DND-41 (cell line): Measurements from ENCODE around the gene PLEKHA8.

Experiments used
- ATAC-seq: fragments of 200-7000 bp; cut with Tn5 transposase; 3 replicates; pipeline ENCODE4 v1.9.1; 2021; ENCODE audit warnings: low read depth; ENCODE audit not compliant: insufficient read depth
- DNase-seq: peaks from one replicate; pipeline ENCODE4 v3.0.0-alpha.2; 2020
- H2AFZ ChIP-seq: 2 replicates; pipeline ENCODE4 v1.6.0; 2012; ENCODE audit warnings: low read depth, low read length
- H3K27ac ChIP-seq: 2 replicates; pipeline ENCODE4 v1.5.1; 2012; ENCODE audit warnings: low read length, inconsistent platforms
- H3K27me3 ChIP-seq: fragments of 200-600 bp; sonication (generic); 2 replicates; pipeline ENCODE4 v1.6.0; 2012; ENCODE audit warnings: low read length, mild to moderate bottlenecking, inconsistent platforms; ENCODE audit not compliant: insufficient read depth, poor library complexity
- H3K36me3 ChIP-seq: 2 replicates; pipeline ENCODE4 v1.5.1; 2012; ENCODE audit warnings: low read length, inconsistent platforms; ENCODE audit not compliant: insufficient read depth
- H3K4me1 ChIP-seq: 2 replicates; pipeline ENCODE4 v1.5.1; 2012; ENCODE audit warnings: mild to moderate bottlenecking, low read length; ENCODE audit not compliant: insufficient read depth
- H3K4me2 ChIP-seq: 2 replicates; pipeline ENCODE4 v1.6.0; 2012; ENCODE audit warnings: mild to moderate bottlenecking, moderate library complexity, low read length, inconsistent platforms; ENCODE audit not compliant: insufficient read depth
- H3K4me3 ChIP-seq, 2 experiments: fragments of 200-600 bp in 1 of 2; shearing (Covaris generic) in 1 of 2; 2 replicates each; pipeline ENCODE4 v1.5.1; 2012 to 2016; ENCODE audit warnings: inconsistent platforms in 2 of 2, low read length in 2 of 2, mild to moderate bottlenecking in 2 of 2, low read depth in 1 of 2, moderate library complexity in 1 of 2
- H3K79me2 ChIP-seq: 2 replicates; pipeline ENCODE4 v1.6.0; 2012; ENCODE audit warnings: low read length, inconsistent platforms; ENCODE audit not compliant: insufficient read depth
- H3K9ac ChIP-seq: 2 replicates; pipeline ENCODE4 v1.6.0; 2012; ENCODE audit warnings: low read depth, mild to moderate bottlenecking, inconsistent platforms, low read length, moderate library complexity
- H3K9me3 ChIP-seq: 2 replicates; pipeline ENCODE4 v1.5.1; 2012; ENCODE audit warnings: low read length, moderate library complexity, mild to moderate bottlenecking, inconsistent platforms; ENCODE audit not compliant: insufficient read depth, severe bottlenecking
- H4K20me1 ChIP-seq: 2 replicates; pipeline ENCODE4 v1.6.0; 2012; ENCODE audit warnings: low read length; ENCODE audit not compliant: insufficient read depth
- EZH2 ChIP-seq: IDR thresholded peaks from 3 replicates; pipeline ENCODE4 v1.6.1; 2012; ENCODE audit warnings: borderline replicate concordance, low read depth, mild to moderate bottlenecking, moderate library complexity, low read length, inconsistent platforms; ENCODE audit not compliant: severe bottlenecking
- TF ChIP-seq, protein P1 (sequence below): IDR thresholded peaks from 2 replicates; pipeline ENCODE4 v1.5.1; 2012; ENCODE audit warnings: borderline replicate concordance, low read length, moderate library complexity, mild to moderate bottlenecking; ENCODE audit not compliant: poor library complexity, severe bottlenecking; ENCODE audit errors: extremely low read depth

PLEKHA8 gene

DNA sequence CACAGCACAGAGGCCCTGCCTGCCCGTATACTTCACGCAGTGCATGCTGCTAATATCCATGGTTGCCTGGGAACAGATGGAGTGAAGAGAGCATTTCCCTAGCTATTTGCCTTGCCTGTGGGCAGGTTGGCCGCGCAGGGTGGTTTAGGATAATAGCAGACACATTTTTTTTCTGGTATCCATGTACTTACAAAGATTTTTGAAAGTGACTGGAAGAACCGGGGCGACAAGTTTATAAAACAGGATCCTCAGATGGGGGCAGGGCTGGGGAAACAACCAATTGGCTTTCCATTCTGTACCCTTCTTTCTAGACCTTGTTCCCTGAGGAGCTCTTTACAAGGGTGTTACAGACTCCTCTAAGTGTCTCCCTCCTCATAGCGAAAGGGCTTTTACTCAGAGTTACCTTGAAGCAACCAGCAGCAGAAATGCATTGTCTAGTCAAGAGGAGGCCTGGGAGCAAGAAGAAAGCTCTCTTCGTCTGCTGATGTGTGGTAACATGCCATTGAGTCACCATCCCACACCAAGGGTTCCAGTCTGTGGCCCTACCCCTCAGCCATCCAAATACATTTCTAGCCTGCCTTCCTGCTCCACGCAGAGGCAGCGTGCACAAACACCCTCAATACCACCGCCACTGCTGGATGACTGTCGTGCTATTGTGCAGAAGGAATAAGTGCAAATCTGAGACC, 138.1 kb downstream of the PLEKHA8 start:
- H3K4me1 ChIP-seq = no peaks in the 10 kb centered on the region
- no peak overlapping the region for H2AFZ ChIP-seq
- no peak overlapping the region for H3K4me2 ChIP-seq
- H4K20me1 ChIP-seq = no peaks in the 10 kb centered on the region
- H3K9me3 ChIP-seq = no peaks in the 10 kb centered on the region
- no peak for ATAC-seq
- no peak for DNase-seq
- H3K36me3 ChIP-seq = no peaks in the 10 kb centered on the region
- H3K79me2 ChIP-seq = no peaks in the 10 kb centered on the region
- H3K27ac ChIP-seq = no peak overlapping the region
- H3K27me3 ChIP-seq = no peaks in the 10 kb centered on the region
- H3K9ac ChIP-seq = no peak overlapping the region
- H3K4me3 ChIP-seq = no peak overlapping the region
- TF ChIP-seq, protein P1, sequence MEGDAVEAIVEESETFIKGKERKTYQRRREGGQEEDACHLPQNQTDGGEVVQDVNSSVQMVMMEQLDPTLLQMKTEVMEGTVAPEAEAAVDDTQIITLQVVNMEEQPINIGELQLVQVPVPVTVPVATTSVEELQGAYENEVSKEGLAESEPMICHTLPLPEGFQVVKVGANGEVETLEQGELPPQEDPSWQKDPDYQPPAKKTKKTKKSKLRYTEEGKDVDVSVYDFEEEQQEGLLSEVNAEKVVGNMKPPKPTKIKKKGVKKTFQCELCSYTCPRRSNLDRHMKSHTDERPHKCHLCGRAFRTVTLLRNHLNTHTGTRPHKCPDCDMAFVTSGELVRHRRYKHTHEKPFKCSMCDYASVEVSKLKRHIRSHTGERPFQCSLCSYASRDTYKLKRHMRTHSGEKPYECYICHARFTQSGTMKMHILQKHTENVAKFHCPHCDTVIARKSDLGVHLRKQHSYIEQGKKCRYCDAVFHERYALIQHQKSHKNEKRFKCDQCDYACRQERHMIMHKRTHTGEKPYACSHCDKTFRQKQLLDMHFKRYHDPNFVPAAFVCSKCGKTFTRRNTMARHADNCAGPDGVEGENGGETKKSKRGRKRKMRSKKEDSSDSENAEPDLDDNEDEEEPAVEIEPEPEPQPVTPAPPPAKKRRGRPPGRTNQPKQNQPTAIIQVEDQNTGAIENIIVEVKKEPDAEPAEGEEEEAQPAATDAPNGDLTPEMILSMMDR = no peak
- no peak for TF ChIP-seq EZH2

DNA sequence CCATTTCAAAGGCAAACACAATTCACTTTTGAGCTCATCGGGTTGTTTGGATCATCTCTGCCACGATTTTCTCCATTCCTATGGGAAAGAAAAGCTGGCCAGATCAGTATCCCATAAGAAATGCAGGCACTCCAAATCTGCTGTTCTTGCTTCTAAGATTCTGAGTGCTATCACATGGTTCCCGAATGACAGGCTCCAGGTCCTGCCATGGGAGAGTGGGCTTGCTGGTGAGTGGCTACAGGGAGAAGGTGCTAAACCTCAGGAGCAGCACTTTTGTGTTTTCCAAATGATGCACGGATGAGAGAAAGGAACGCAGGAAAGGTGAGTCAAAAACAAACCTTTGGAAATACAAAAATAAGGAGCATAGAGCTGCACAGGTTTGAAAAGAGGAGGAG, 138.6 kb downstream of the PLEKHA8 start:
- Histone ChIP-seq H3K4me2 (no peak overlapping the region), H3K27ac (no peak overlapping the region), H3K9me3 (no peaks in the 10 kb centered on the region), H2AFZ (no peak overlapping the region), H3K27me3 (no peaks in the 10 kb centered on the region), H3K4me1 (no peaks in the 10 kb centered on the region), H3K36me3 (no peaks in the 10 kb centered on the region), H3K79me2 (no peaks in the 10 kb centered on the region), H3K4me3 (no peak overlapping the region), H3K9ac (no peak overlapping the region), H4K20me1 (no peaks in the 10 kb centered on the region)
- ATAC-seq (no peak), DNase-seq (no peak)
- TF ChIP-seq, protein P1 = no peak
- no peak for TF ChIP-seq EZH2

DNA sequence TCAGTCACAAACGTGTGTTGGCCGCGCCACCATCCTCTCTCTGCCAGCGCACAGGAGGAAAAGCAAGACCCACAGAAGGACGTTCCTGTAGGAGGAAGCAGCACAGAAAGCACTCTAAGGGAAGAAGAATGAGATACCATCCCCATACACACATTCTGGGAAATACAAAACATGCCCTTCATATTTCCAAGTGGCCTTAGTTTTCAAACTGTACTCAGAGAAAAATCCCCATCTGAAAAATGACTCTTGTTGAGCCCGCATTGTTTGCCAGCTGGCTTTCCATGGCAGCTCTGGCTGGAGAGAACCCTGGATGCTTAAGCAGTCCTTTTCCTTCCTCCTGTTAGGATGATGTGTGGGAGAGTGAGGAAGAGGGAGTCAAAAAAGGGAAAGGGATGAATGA, 139.7 kb downstream of the PLEKHA8 start:
- H4K20me1 ChIP-seq = no peaks in the 10 kb centered on the region
- H3K9me3 ChIP-seq = no peaks in the 10 kb centered on the region
- H3K4me2 ChIP-seq = no peak overlapping the region
- no peak overlapping the region for H3K9ac ChIP-seq
- DNase-seq (no peak), ATAC-seq (no peak)
- H3K4me1 ChIP-seq = no peaks in the 10 kb centered on the region
- no peak overlapping the region for H3K4me3 ChIP-seq
- H3K27ac ChIP-seq = no peak overlapping the region
- TF ChIP-seq EZH2 = no peak
- TF ChIP-seq, protein P1 = no peak
- H3K36me3 ChIP-seq = no peaks in the 10 kb centered on the region
- no peak overlapping the region for H2AFZ ChIP-seq
- no peaks in the 10 kb centered on the region for H3K79me2 ChIP-seq
- H3K27me3 ChIP-seq = no peaks in the 10 kb centered on the region
